Anterior cingulate cortex (tissue), 58 donors: ENCODE results near the gene TWIST1.

Experiments used
- DNase-seq, 58 donors: peaks; one replicate each; lab custom pipeline; 2025; lab: John Stamatoyannopoulos, UW

The TWIST1 gene

GRCh38 chr7:19113855-19114550 lies 3.4 kb downstream of the TWIST1 start:
- no peak for DNase-seq

GRCh38 chr7:19113002-19113350 lies 4.5 kb downstream of the TWIST1 start:
- no peak for DNase-seq

GRCh38 chr7:19112274-19113001 lies 5.0 kb downstream of the TWIST1 start:
- no peak for DNase-seq

DNA sequence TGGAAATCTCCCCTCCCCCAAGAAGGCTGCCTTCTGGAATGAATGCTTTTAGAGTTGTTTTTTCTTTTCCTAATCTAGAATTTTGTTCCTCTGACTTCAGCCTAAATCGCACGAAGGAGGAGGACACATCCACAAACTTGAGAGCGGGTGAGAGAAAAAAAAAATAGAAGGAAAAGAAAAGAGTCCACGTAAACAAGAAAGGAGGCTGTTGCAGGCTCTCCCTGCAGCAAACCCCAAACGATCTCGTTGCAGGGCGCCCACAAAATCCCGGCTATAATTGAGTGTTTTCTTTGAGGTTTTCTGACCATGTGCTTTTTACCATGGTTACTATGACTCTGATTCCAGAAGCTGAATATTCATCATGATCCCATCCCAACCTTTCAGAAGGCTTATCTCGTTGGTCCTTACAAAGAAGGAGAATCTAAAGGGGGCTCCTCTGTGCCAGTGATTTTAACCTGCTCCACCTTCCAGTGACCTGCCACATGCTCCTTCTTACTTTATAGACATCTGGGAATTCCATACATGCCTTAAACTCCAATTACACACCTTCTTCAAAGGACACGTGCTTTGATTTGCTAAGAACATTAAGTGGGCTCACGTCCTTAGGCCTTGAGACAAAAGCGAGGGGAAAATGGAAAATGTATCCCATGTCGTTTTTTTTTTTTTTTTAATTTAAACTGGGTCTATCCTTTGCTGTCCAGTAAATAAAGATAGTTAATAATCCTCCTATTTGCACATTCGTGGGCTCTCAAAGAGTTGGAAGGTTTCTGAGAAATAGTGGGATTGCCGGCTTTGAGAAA lies 5.8 kb downstream of the TWIST1 start:
- DNase-seq, result no peak

DNA sequence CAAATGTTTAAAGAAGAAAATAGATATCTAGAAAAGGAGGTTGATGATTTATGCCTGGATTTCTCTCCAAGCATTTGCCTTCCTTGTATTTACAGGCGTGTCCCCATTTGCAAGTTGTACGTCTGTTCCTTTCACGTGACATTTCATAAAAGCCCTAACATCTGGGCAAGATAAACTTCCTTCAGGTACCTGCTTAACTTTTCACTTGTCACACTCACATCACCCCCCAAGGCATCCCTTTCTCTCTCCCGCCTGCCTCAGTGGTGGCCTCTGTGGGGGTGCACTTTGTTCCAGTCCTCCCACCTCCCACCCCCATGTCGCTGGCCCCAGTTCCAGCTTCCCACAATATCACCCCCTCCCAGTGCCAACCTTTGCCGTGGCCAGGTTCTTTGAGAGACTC lies 6.7 kb downstream of the TWIST1 start:
- DNase-seq, result no peak

DNA sequence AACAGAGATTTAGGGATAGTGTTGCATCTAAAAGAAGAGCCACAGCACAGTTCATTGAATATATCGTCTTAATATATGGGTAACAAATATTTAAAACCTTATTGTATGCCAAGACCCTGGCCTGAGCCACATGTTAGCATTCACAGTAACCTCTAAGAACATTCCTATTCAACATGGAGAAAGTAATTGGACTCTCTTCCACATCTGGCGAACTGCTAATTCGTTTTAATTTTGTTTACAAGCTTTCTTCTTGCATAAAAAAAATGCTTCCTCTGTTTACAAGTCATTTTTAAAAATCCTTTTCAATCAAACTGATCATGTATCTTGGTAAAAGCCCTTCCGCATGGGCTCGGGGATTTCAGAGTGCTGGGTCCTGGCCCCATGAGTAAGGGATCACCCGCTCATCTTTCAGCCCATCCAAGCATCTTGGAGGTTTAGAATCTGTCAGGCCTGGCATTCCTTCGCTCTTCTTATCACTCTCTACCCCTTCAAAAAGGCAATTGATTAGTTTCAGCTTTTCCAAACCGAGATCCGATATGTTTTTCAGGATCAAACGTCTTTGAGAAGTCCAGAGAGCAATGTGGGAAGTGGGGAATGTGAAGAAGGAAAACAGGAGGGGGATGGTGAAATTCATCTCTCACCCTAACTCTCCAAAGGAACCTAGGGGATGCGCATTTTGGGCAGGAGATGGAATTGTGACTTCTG lies 7.3 kb downstream of the TWIST1 start:
- DNase-seq, result no peak

- no peak for DNase-seq
Measured at GRCh38 chr7:19109000-19109946, 8.2 kb downstream of the TWIST1 start.

DNA sequence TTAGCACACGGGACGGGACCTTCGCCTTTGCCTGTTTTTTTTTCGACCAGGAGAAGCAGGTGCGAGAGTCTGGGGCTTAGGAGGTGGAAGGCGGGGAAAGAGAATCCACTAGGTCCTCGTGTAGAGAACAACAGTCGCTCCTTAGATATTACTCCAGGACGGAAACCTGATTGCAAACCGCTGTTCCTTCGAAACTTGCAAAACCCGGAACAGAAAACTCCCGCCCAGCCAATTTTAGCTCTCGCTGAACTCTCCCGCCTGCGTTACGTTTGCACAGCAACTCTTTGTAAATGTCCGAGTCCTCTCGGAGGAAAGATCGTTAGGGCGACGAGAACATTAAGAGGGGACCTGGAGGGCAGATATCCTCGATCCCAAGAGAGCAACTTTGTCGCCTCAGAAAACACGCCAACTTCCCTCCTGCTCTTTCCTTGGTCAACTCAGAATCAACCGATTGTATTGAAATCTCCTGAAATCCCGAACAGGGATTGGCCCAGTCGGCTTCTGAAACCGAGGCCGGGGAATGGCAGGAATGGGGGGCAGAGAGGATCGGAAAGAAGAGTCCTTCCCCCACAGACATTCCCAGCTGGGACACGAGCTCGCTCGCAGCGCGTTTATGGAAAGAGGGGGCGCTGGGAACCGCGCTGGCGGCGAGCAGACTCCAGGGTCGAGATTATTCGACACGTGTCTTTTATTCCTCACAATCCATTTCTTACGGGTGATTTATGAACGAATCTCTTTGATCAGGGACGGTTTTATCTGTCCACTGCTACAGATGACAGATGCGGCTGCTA lies 9.9 kb downstream of the TWIST1 start:
- peak in 1 of 58 donors; percentile 6 for DNase-seq

DNA sequence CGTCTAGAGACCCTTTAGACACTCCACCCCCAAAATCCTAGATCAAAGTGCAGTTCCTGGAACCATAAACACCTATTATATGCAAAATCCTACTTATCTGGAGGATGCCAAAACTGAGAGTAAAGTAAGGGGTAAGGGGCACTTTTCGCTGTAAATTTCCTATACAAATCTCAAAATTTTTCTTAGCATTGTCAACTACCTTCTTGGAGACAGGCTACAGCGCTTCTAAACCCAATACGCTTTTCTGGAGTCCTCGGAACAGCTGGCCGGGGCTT lies 10.4 kb downstream of the TWIST1 start:
- no peak for DNase-seq

- no peak for DNase-seq
Measured at GRCh38 chr7:19106241-19107080, 11.0 kb downstream of the TWIST1 start.

GRCh38 chr7:19105546-19105945 lies 11.9 kb downstream of the TWIST1 start:
- DNase-seq, result no peak

GRCh38 chr7:19104811-19105210 lies 12.6 kb downstream of the TWIST1 start:
- DNase-seq, result no peak

DNA sequence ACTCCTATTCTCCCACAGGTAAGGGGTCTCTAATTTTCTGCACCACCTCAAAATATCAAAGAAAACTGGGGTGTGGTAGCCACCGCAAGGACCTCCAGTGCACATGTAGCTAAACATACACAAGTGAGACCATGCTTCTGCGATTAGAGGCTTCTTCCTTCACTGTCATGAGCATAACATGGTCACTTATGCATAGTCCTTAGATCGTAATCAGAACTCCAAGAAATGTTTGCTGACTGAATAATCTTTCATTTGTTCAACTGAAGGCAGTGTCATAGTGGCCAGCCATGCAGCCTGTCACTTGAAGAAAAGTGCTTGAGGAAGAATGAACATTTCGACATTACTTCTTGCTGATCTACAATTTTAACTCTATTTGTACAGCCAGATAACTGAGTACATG lies 14.6 kb downstream of the TWIST1 start:
- DNase-seq, result no peak

DNA sequence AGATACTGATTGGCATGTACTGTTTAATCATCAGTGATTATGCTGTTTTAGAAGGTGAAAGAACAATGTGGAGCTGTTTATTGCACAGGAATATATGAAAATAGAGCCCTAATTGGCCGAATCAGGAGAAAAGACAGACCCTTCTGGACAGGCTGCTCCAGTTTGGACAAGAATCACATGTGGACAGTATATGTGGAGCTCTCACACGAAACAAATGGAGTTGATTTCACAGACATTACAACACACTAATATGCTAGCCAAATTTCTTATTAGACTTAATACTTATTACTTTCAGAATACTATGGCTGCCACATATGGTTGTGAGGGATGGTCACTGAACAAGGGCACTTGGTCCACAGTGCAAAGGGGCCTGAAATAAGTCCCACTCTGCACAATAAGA lies 15.5 kb downstream of the TWIST1 start:
- DNase-seq, result no peak

- DNase-seq, result no peak
Measured at GRCh38 chr7:19101472-19101871, 16.0 kb downstream of the TWIST1 start.

DNA sequence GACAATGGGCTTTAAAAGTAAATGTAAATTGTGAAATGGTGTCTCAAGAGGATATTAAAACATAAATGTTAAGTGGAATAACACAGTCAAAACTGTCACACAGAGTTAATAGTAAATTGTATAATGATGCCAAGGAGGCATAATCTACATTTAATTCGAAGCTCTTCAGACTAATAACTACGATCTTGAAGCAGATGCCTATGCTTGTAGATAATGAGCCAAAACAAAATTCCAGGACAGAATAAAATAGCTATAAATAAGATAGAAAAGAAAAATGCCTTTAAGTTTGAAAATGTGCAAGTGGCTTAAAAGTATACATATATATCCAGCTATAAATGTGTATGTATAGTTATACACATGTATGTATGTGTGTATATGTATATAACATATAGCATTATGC lies 17.5 kb downstream of the TWIST1 start:
- DNase-seq, result no peak

GRCh38 chr7:19099194-19099593 lies 18.2 kb downstream of the TWIST1 start:
- DNase-seq, result no peak

- no peak for DNase-seq
Measured at GRCh38 chr7:19098510-19098909, 18.9 kb downstream of the TWIST1 start.
